Measurements from ENCODE around the gene APOA1.
A peak's percentile ranks its signal among the peaks of the same experiment; 100 is the strongest.

APOA1 gene

GRCh38 chr11:116859175-116859574 is 21.8 kb upstream of the APOA1 start:
- no peak for DNase-seq (ENCODE audit: extremely low read depth in 1 of 2, low read depth in 1 of 2)

- no peak for DNase-seq (ENCODE audit: extremely low read depth in 1 of 2, low read depth in 1 of 2)
These were observed 20.5 kb upstream of the APOA1 start for GRCh38 chr11:116857936-116858335.

GRCh38 chr11:116857316-116857715 is 19.9 kb upstream of the APOA1 start:
- no peak for DNase-seq (ENCODE audit: extremely low read depth in 1 of 2, low read depth in 1 of 2)

- DNase-seq (ENCODE audit: extremely low read depth in 1 of 2, low read depth in 1 of 2), result no peak
These were observed 19.0 kb upstream of the APOA1 start for GRCh38 chr11:116856423-116856822.

GRCh38 chr11:116855413-116855812 is 18.0 kb upstream of the APOA1 start:
- DNase-seq (ENCODE audit: extremely low read depth in 1 of 2, low read depth in 1 of 2), result no peak

- DNase-seq (ENCODE audit: extremely low read depth in 1 of 2, low read depth in 1 of 2), result peak in 1 of 2 donors; percentile 27
These were observed 16.1 kb upstream of the APOA1 start for GRCh38 chr11:116853461-116854073.

GRCh38 chr11:116852261-116853031 is 15.0 kb upstream of the APOA1 start:
- DNase-seq (ENCODE audit: extremely low read depth in 1 of 2, low read depth in 1 of 2), result no peak

GRCh38 chr11:116851626-116852025 is 14.2 kb upstream of the APOA1 start:
- no peak for DNase-seq (ENCODE audit: extremely low read depth in 1 of 2, low read depth in 1 of 2)

GRCh38 chr11:116849486-116849885 is 12.1 kb upstream of the APOA1 start:
- no peak for DNase-seq (ENCODE audit: extremely low read depth in 1 of 2, low read depth in 1 of 2)

- DNase-seq (ENCODE audit: extremely low read depth in 1 of 2, low read depth in 1 of 2), result no peak
These were observed 11.6 kb upstream of the APOA1 start for GRCh38 chr11:116849060-116849459.

- DNase-seq (ENCODE audit: extremely low read depth in 1 of 2, low read depth in 1 of 2), result no peak
These were observed 10.2 kb upstream of the APOA1 start for GRCh38 chr11:116847612-116848011.

- DNase-seq (ENCODE audit: extremely low read depth in 1 of 2, low read depth in 1 of 2), result no peak
These were observed 7.3 kb upstream of the APOA1 start for GRCh38 chr11:116844722-116845121.

- DNase-seq (ENCODE audit: extremely low read depth in 1 of 2, low read depth in 1 of 2), result no peak
These were observed 6.2 kb upstream of the APOA1 start for GRCh38 chr11:116843661-116844060.

- DNase-seq (ENCODE audit: extremely low read depth in 1 of 2, low read depth in 1 of 2), result no peak
These were observed 5.5 kb upstream of the APOA1 start for GRCh38 chr11:116842909-116843308.

- DNase-seq (ENCODE audit: extremely low read depth in 1 of 2, low read depth in 1 of 2), result no peak
These were observed 4.7 kb upstream of the APOA1 start for GRCh38 chr11:116842117-116842516.

GRCh38 chr11:116840746-116841296 is 3.4 kb upstream of the APOA1 start:
- DNase-seq (ENCODE audit: extremely low read depth in 1 of 2, low read depth in 1 of 2), result no peak

GRCh38 chr11:116840224-116840745 is 2.9 kb upstream of the APOA1 start:
- DNase-seq (ENCODE audit: extremely low read depth in 1 of 2, low read depth in 1 of 2), result no peak

GRCh38 chr11:116838321-116839084 is 1.1 kb upstream of the APOA1 start:
- DNase-seq (ENCODE audit: extremely low read depth in 1 of 2, low read depth in 1 of 2), result no peak

- DNase-seq (ENCODE audit: extremely low read depth in 1 of 2, low read depth in 1 of 2), result no peak
These were observed 810 bp downstream of the APOA1 start for GRCh38 chr11:116836632-116836991.

- DNase-seq (ENCODE audit: extremely low read depth in 1 of 2, low read depth in 1 of 2), result peak; percentile 60
These were observed 1.4 kb downstream of the APOA1 start for GRCh38 chr11:116835791-116836631.
